GM19023 (cell line): ENCODE data around the gene SHOC2.

Source experiments
- ATAC-seq: cut with Tn5 transposase; IDR thresholded peaks from one replicate; pipeline ENCODE4 v1.9.1; 2021; ENCODE audit warnings: mild to moderate bottlenecking, moderate library complexity; ENCODE audit not compliant: unreplicated experiment

Gene SHOC2

GRCh38 chr10:111039522-111039921 is 120.1 kb downstream of the SHOC2 start:
- ATAC-seq: no peak

- no peak for ATAC-seq
Observed at GRCh38 chr10:111057006-111057405, 137.6 kb downstream of the SHOC2 start.
